Fibroblast of skin of right biceps (primary cell): ENCODE data around the gene COLEC12.
"Not testable (repeated sequence)": the region's sequence is repeated elsewhere in the genome, so short reads cannot be mapped to it uniquely, and the experiment has no call there.

Experiments used
- DNase-seq: peaks from one replicate; pipeline ENCODE4 v3.0.0-alpha.2; 2013

COLEC12 gene

DNA sequence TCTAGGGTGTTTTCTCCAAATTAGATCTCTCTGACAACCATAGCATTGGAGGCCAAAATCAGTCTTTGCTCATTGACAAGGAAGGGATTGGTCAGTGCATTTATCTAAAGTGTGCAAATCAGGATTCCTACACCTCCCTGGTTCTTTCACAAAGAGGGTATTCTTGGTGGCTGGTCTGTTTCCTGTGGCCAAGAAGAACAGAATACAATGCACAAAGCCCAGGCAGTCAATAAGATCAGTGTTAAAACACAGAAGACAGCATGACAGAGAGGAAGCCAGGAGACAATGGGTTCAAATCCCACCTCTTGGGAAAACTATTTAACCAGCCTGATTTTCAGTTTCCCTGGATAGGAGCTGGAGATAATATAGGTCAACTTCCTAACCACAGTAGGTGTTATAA lies 186.6 kb downstream of the COLEC12 start:
- DNase-seq, result no peak

DNA sequence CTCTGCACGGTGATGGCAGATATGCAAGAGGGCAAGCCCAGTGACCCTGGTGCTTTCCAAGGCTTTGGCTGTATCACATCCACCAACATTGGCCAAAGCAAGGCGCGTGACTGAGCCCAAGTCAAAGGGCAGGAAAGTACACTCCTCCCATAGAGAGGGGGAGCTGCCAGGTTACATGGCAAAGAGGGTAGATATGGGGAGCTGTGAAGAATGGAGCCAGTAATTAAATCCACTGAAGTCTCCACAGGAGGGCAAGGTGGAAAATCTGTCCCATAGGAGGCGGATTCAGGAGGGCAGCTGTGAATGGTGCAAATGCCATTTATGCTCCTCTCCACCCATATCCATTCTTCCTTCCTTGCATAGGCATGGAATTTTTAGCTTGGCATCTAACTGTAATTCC lies 188.1 kb downstream of the COLEC12 start:
- DNase-seq, result no peak

DNA sequence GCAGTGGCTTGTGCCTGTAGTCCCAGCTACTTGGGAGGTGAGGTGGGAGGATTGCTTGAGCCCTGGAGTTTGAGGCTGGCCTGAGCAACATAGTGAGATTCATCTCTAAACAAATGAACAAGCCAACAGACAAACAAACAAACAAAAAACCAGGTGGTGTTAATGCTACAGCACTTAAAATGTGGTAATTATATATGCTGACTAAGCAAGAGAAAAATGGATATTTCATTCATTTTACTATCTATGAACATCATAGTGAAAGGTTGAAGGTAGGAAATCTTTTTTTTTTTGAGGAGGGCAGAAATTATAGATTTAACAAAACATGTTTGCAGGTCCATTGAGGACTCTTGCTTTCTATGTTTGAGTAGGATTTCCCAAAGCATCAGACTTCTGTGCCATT lies 190.5 kb downstream of the COLEC12 start:
- DNase-seq, result no peak

DNA sequence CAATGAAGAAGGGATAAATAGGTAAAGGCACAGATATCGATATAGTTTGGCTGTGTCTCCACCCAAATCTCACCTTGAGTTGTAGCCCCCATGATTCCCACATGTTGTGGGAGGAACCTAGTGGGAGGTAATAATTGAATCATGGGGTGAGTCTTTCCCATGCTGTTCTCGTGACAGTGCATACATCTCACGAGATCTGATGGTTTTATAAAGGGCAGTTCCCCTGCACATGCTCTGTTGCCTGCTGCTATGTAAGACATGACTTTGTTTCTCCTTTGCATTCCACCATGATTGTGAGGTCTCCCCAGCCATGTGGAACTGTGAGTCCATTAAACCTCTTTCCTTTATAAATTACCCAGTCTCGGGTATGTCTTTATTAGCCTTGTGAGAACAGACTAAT lies 192.4 kb downstream of the COLEC12 start:
- DNase-seq, result not testable (repeated sequence)

DNA sequence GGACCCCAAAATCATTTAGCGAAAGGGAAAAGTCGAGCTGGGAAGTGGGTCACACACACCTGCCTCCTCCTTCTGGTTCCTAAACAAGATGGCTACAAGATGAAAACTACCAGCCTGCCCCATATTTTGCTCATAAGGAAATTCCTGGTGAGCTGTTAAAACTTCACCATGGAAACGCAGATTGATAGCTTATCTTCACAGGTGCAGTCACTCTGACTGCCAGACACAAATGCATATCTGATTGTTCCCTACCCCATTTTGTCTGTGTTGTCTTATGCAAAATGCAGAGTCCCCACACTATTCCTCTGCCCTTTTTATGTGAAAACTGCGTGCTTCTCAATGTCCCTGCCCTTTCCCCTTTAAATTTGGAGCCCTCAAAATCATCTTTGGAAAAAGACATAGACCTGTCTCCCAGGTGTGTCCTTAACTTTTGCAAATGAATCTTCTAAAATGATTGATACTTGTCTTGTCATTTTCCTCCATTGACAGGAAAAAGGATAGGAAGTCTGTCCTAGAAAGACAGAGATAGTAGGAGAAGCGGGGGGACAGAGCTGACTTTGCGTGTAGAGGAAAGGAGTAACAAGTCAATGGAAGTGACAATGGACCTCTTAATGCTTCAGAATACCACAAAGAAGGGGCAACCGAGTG lies 193.8 kb downstream of the COLEC12 start:
- no peak for DNase-seq

DNA sequence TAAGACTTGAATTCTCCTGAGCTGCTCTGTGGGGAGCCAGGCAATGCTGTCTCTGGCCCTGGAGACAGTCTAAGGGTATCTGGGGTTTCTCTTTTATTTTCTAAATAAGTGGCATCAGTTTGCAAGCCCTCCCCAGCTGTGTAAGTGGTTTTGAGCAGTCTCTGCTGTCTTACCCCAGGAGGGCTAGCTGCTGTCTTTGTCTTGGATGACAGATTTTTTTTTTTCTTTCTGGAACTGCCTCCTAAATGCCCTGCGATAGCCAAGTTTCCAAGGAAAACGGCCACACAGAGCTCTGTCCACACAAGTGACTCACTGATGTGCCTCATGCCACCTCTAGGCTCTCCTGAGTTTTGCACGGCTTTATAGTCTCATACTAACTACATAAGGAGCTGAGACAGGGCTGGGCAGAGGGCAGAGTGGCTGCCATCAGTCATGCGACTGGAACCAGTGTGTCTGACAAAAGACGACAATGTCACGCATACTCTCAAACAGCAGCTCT lies 195.4 kb downstream of the COLEC12 start:
- DNase-seq, result peak; percentile 10

DNA sequence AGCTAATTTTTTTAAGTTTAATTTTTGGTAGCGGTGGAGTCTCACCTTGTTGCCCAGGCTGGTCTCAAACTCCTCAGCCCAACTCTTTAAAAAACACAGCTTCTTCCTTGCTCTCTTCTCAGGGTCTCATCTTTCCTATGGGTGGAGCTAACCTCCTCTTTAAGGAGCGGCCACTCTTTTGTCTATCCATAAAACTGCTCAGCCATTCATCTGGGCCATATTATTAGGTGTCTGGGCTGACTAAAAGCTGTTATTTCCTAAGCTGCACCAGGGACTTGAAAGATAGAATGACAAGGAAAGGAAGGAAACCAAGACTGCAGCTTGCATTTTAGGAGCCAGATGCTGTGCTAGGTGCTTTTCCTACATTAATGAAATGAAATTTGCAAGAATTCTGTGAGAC lies 196.9 kb downstream of the COLEC12 start:
- DNase-seq, result no peak

DNA sequence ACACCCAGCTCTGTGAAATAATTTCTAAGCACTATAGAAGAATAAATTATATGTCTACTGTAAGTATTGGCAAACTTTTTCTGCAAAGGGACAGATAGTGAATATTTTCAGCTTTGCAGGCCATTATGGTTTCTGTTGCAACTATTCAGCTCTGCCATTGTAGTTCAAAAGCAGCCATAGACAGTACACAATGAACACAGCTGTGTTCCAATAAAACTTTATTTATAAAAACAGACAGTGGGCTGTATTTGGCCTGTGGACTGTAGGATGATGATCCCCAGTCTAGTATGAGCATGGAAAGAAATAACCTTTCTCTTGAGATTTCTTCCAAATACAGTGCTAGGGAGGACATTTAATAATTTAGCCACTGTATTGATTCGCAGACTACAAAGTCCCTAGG lies 197.5 kb downstream of the COLEC12 start:
- no peak for DNase-seq

DNA sequence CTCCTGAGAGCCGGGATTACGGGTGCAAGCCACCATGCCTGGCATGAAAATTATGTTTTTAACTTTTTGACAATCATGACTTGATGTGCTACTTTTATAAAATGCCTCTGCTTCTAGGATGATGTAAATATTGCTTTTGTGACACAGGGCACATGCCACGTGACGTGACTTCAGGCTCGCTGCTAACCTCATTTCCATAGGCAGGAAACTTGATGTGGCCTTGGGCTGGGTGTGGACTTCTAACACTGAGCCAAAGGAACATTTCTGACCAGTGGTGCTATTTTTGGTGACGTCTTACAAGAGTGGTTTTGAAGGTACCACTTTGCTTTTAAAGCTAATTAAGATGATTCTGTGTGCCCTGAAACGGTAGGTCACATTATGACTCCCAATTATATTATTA lies 198.4 kb downstream of the COLEC12 start:
- DNase-seq, result no peak

DNA sequence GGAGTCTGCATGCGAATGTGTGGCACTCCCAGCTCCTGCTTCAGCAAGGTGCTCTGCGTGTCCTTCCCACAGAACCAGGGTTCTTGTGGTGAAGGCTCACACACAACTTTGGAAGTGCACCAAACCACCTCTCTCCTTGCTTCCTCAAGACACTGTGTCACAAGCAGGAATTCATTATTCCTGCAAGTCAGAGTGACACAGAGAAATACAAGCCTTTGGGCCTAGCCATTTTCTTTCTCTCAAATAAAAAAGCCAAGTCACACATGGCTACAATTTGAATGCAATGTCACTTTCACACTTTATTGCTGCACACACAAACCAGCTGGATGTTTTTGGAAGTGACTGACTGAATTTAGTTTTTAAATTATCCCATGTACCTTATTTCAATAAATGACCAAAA lies 202.6 kb downstream of the COLEC12 start:
- peak; percentile 62 for DNase-seq

DNA sequence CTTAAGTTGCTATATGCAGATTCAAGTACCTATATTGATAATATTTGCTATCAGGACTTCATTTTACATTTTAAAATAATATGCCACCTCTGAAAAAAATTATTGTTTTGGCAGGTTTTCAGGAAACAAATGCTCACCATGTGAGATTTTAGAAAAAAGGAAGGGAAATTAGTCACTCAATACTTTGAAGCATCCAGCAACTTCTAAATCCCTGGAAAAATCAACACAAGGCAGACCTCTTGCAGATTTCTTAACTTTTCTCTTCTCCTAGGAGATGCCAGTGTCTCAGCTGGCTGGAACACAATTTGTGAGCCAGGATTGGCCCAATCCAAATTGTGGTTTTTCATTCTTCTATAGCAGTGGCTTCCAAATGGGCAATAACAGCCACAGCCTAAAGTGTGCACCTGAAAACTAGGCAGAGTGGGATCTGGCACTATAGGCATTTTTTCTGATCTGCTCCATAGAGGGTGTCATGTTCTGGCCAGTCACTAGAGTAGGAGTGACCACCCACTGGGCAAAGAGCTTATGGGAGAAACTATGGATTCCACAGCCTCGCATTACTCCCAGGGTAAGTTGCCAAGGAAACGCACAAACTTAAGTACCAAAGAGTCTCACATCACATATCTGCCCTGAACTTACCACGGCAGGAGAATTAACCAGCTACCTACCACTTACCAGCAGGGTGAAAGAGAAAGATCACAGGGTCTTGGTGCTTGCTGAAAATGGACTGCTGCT lies 204.6 kb downstream of the COLEC12 start:
- peak; percentile 48 for DNase-seq

DNA sequence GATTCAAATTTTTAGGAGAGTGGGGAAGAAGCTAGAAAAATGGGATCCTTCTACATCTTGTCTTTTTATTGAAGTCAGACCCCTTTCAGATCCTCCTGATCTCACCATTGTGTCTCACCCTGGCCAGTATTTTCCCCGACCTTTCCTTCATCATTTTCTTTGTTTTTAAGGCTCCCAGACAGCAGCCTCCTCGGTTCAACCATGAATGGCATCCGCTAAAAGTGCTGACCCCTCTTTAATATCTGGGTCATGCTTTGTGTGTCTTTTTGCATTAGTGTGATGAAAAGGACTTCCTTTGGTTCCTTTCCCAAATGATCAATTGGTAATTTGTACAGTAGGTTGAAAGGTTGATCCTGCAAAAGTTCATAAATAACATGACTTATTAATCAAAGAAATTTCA lies 205.9 kb downstream of the COLEC12 start:
- no peak for DNase-seq

DNA sequence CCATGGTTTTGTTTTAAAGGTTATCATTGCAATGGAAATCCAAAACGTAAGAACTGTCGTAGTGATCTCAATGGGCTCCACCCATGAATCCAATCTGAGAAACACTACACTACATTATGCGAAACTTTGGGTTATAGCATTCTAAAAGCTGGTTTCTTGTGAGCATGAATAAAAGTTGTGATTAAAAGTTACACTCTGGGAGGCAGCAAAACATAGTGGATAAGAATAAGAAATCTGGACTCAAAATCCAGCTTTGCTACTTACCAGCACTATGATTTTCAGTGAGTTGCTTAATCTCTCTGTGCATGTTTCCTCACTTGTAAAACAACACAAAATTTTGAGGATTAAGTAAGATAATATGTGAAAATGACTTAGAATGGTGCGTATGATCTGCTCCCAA lies 207.0 kb downstream of the COLEC12 start:
- peak; percentile 10 for DNase-seq

DNA sequence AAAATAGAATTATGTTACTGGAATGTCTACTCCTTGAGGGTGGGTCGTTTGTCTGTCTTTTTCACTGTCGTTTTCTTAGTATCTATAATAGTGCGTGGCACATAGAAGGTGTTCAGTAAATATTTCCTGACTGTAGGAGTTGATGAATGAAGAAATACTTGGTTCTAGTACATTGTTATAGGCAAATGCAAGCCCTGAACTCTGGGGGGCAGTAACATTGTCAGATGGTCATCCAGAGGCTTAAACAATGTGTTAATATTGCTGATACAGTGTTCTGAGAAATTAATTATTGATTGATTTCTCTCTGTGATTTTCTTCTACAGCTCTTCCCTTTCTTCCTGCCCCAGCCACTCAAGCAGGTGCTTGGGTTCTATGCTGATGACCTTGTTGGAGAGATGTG lies 208.2 kb downstream of the COLEC12 start:
- DNase-seq, result no peak

DNA sequence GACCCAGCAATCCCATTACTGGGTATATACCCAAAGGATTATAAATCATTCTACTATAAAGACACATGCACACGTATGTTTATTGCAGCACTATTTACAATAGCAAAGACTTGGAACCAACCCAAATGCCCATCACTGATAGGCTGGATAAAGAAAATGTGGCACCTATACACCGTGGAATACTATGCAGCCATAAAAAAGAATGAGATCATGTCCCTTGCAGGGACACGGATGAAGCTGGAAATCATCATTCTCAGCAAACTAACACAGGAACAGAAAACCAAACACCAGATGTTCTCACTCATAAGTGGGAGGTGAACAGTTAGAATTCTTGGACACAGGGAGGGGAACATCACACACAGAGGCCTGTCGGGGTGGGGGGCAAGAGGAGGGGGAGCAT lies 210.5 kb downstream of the COLEC12 start:
- DNase-seq, result not testable (repeated sequence)

DNA sequence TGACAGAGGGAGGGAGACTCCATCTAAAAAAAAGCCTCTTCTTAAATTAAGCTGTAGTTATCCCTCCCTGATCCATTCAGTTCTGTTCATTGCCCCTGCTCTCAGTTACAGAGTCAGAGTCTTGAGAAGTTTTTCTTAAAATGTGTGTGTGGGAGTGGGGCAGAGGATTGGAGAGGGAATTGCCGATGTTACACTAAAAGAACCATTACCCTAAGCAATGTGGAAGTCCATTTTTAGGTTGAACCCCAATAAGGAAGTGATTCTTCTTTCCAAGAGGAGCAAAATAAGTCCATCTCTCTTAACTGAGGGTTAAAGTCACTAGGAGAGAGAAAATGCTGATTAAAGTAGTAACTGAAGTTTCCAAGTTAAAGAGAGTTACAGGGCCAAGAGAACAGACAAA lies 211.5 kb downstream of the COLEC12 start:
- no peak for DNase-seq

DNA sequence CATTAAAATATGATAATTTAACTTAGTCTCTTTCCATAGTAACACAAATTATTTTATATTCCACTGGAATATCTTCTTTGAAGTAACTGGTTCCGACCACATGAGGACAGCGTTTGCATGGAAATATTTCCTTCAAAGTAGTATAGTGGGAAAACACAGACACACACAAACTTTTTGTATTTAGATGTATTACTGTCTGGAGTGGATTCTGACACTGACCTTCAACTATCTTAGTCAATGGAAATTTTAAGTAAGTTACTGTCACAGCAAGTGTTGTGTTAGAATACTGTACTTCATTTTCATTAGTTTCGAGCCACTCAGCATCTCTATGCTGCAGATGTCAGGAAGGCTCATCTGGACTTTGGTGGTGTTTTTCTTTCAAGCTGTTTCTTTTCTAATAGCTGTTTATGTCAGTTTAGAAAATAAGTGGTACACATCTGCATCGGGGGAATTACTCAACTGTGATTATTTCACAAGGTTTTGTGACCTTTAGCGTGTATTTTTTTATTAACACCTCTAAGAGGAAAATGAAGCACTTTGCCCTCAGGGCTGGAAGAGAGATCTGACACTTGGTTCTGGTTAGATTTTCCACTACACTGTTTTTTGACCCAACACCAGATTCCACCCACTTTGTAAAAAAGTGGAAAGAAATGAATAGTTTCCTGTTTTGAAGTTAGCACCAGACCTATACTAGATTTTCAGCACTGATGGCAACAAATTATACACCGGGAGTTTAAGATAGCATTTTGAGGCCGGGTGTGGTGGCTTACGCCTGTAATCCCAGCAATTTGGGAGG lies 213.8 kb downstream of the COLEC12 start:
- peak; percentile 52 for DNase-seq

DNA sequence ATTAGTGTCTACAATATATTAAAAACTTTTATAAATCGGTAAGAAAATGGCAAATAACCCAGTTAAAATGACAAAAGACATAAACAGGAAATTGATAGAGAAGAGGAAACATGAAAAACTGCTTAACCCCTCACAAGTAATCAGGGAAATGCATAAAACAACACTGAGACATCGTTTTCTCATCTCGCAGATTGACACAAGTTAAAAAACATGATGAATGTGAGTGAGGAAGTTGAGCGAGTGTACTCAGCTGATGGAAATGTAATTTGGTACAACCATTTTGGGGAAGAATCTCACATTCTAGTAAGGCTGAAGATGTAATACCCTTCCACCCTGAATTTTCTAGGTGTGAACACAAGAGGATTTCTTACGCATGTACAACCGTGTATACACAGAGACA lies 214.7 kb downstream of the COLEC12 start:
- DNase-seq, result no peak

DNA sequence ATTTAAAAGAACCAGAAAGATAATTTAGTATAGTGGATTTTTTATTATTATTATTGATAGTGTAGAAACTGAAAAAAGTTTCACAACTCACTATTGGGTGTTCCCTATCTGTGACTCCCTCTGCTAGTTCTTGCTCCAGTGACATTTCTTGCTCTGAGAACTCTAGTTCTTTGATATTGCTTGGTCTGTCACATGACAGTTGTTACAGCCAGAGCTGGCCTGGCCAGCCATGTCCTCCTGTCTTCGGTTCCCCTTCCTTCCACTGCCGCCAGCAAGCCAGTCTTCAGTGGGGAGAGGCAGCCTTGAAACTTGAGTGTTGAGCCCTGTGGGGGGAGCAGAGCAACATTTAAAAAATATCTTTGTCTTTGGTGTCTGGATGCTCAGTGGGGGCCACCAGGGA lies 225.0 kb downstream of the COLEC12 start:
- no peak for DNase-seq

DNA sequence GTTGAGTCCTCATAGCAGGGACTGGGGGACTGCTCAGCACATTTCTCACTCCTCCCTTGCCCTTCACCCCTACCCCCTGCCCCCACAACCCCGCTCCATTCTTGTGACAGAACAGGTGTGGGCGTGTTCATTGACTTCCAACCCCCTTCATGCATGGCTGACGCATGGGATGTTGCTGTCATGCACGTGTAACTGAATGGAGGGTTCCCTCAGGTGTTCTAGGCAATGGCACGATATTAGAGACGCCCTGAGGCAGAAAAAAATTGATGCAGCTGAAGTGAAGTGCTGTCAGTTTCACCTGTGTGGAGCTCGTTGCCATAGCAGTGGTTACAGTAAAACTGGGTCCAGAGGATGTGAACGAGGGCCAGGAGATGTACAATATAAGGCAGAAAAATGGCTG lies 226.2 kb downstream of the COLEC12 start:
- DNase-seq, result no peak

DNA sequence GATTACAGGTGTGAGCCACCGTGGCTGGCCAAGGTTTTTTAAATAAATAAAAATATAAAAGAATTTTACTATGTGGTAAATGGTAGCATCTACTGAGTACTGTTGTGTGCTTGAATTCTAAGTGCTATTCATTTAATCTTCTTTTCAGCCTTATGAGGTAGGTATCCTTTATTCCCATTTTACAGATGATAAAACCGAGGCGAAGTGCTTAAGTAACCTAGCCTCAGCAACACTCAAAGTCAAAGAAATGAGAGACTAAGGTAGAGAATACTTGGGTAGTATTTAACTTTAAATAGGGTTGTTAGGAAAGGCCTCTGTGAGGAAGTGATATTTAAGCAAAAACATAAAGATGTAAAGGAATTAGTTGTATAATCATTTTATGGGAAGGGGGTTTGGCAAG lies 227.0 kb downstream of the COLEC12 start:
- DNase-seq, result no peak

DNA sequence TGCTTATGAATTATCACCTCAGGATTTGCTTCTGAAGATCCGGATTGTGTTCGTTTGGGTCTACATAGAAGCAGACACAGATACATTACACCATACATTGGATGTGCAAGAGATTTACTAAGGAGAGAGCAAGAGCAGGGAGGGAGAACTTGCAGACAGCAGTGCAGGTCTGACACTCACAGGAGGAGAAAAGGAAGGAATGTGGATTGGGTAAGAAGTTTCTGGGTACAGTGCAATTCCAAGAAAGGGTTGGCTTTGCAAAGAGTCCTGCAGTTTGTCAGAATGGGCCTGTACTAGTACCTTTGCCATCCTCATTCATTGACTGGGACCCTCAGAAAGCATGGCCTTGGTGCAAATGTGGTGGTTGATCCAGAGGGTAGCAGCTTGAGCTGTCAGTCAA lies 227.9 kb downstream of the COLEC12 start:
- DNase-seq, result no peak

DNA sequence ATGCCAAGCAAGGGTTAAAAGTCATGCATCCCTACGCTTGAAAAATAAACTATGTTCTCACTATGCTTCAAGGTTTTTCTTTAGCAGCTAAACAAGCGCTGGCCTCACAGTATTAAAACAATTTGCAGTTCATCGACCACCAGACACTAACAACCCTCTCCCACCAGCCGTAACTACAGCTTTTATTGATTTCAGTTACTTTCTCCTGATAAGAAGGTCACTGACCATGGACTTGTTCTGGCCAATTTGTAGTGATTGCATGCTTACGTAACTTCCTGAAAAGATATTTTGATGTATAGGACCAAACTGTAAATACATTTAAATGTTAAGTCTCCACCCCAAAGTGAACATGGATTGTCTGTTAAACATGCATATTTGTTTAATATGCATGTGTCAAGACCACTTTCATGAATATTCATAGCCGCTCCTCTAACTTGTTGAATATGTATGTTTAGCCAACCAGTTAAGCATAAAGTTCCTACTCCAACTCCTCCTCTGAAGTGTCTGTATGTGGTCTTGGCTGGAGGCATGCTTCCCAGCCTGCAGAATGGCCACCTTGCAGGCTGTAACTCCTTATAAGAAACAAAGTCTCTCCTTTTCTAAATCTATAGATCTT lies 230.9 kb downstream of the COLEC12 start:
- no peak for DNase-seq
